AG09319 (cell line): ENCODE measurements around the gene CLOCK.

ENCODE experiments used
- DNase-seq: peaks from one replicate; pipeline ENCODE4 v3.0.0-alpha.2; 2010; ENCODE audit warnings: low read depth; ENCODE audit errors: extremely low read depth
- TF ChIP-seq, protein P1 (sequence below): IDR thresholded peaks from 2 replicates; pipeline ENCODE4 v1.5.1; 2011; ENCODE audit warnings: low read depth, mild to moderate bottlenecking, inconsistent platforms, low read length, moderate library complexity

Gene CLOCK

DNA sequence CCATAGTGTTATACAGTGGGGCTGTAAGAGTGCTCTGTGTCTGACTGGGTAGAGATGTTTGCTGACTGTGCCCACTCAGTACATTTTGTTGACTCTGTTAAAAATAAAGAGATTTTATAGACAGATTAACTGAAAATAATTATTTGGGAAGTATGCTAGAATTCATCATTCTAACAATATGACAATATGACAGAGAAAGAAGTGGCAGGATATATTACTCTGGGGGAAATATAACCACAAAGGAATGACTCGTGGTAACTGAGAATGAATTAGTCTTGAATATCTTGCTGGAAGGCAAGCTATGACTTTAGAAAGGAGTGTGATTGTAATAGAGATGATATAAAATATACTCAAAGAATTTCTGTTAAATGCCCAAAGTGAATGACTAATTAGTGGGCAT is 104.2 kb downstream of the CLOCK start:
- DNase-seq: no peak
- TF ChIP-seq, protein P1, sequence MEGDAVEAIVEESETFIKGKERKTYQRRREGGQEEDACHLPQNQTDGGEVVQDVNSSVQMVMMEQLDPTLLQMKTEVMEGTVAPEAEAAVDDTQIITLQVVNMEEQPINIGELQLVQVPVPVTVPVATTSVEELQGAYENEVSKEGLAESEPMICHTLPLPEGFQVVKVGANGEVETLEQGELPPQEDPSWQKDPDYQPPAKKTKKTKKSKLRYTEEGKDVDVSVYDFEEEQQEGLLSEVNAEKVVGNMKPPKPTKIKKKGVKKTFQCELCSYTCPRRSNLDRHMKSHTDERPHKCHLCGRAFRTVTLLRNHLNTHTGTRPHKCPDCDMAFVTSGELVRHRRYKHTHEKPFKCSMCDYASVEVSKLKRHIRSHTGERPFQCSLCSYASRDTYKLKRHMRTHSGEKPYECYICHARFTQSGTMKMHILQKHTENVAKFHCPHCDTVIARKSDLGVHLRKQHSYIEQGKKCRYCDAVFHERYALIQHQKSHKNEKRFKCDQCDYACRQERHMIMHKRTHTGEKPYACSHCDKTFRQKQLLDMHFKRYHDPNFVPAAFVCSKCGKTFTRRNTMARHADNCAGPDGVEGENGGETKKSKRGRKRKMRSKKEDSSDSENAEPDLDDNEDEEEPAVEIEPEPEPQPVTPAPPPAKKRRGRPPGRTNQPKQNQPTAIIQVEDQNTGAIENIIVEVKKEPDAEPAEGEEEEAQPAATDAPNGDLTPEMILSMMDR: no peak

DNA sequence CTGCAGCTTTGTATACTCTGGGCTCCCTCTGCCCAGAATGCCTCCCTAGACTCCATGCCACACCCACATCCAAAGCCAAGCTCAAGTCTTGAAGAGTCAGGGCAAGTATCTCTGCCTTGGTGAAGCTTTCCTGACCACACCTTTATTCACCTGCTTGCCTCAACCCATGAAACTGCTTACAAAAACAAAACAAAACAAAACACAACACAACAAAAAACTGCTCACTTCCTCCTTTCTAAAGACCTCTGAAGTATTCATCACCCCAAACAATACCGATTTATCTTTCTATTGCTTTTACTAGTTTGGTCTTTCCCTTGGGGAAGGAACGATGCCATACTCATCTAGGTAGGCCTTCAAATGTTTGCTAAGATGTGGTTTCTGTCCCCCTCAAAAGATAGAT is 105.9 kb downstream of the CLOCK start:
- DNase-seq: no peak
- TF ChIP-seq, protein P1: no peak

DNA sequence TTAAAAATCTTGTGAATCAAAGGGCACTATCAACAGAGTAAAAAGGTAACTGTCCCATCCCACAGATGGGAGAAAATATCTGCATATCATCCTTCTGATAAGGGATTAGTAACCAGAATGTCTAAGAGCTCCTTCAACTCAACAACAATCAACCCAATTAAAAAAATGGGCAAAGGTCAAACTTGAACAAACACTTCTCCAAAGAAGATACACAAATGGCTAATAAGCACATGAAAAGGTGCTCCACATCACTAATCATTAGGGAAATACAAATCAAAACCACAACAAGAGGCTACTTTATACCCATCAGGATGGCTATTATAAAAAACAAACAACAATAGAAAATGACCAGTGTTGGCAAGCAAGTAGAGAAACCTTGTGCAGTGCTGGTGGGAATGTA is 107.7 kb downstream of the CLOCK start:
- TF ChIP-seq, protein P1: no peak
- no peak for DNase-seq

DNA sequence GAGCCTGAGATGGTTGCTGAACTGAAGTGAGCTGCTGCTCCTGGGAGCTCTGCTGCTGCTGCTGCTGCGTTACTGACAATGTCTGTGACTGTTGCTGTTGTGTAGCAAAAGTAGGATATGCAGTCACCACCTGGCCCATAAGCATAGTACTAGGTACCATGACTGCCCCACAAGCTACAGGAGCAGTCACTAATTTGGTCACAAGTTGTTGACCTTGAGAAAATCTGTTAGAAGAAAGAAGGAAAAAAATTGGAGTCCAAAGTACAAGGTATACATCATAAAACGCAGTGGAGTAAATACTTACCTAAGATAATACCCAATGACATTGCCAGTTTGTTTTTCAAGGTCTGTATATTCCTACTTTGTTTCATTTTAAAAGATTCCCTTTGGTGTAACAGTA is 108.4 kb downstream of the CLOCK start:
- DNase-seq: no peak

DNA sequence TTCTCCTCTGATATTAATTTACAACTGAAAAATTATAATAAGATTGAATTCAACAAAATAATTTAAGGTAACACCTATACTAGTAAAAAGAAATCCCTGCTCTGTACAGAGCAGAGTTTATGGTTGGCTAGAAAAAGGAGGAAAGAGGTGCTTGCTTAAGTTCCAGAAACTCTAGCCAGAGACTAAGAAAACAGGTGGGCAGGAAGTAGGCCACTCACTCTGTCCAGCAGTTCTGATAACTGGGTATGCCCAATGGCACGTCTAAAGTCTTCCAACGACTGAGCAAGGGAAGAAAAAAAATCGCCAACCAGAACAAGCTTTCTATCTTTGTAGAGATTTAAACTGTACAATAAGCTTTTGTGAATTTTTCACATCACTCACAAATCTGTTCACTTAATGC is 108.9 kb downstream of the CLOCK start:
- TF ChIP-seq, protein P1: no peak
- DNase-seq: no peak

More for the DNA sequence above, 108.4 kb downstream of the CLOCK start:
- TF ChIP-seq, protein P1: no peak

DNA sequence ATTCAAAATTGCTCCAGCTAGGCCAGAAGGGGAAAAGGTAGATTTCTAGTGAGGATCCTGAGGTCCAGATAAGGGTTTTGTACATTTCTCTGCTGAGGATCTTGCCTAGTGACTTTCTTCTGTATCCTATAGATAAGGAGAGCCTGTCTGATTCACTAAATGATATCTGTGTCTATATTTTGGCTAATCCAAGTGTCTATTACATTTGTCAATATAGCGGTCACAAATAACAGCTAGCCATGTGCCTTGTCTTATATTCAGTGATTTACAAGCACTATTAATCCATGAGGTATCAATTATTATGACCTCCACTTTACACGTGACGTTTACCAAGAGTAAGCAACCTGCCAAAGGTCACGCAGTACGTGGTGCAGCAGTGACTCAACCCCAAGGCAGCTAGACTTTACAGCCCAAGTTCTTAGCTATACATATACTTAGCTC is 109.3 kb downstream of the CLOCK start:
- TF ChIP-seq, protein P1: no peak
- no peak for DNase-seq

DNA sequence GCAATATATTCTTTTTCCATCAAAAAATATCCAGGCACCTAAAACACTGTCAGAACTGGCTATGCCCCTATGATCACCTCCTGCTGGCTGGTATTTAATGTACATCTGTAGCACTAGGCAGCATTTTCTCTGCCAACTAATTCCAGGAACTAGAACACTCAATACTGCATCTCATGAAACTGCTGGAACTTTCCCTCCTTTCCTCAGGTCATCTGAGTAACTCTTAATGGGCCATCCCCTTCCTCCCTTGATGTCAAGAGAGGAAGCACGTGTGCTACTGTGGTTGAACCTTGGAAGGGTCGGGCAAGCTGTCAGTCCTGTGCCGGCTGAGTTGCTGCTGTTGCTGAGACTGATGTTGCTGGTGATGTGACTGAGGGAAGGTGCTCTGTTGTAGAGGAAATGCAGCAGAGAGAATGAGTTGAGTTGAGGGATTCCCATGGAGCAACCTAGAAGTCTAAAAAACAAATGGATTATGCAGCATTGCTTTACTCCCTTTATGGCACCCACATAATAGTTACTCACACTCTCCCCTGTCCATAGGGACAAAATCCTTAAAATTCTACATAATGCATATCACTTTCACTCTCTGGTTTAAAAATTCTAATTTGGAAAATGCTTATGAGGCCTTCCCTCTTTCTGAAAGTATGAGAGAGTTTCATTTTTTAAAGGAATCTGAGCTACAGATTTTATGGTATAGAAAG is 111.4 kb downstream of the CLOCK start:
- no peak for DNase-seq
- TF ChIP-seq, protein P1: peak; percentile 29
